SK-N-SH treated with all-trans-retinoic acid at 6 μM for 48 hours (cell line): ENCODE measurements around the gene MED12.

Source experiments
- GLIS3 ChIP-seq: fragments of 250-450 bp; sonication (Bioruptor Pico); IDR thresholded peaks from 2 replicates; pipeline ENCODE4 v1.5.0; 2020; ENCODE audit warnings: mild to moderate bottlenecking, moderate library complexity
- OSR1 ChIP-seq: fragments of 250-450 bp; sonication (Bioruptor Pico); IDR thresholded peaks from 2 replicates; pipeline ENCODE4 v1.8.0; 2022; ENCODE audit warnings: moderate library complexity, mild to moderate bottlenecking, inconsistent platforms
- SNAI2 ChIP-seq: fragments of 250-450 bp; sonication (Bioruptor Pico); IDR thresholded peaks from 2 replicates; pipeline ENCODE4 v1.5.0; 2020; ENCODE audit warnings: mild to moderate bottlenecking, moderate library complexity
- TCF4 ChIP-seq: fragments of 250-450 bp; sonication (Bioruptor Pico); IDR thresholded peaks from 2 replicates; pipeline ENCODE4 v1.8.0; 2021; ENCODE audit warnings: mild to moderate bottlenecking, moderate library complexity, borderline replicate concordance
- ZC3H10 ChIP-seq: fragments of 250-450 bp; sonication (Bioruptor Pico); IDR thresholded peaks from 2 replicates; pipeline ENCODE4 v1.5.1; 2021; ENCODE audit warnings: mild to moderate bottlenecking, moderate library complexity
- ZFP3 ChIP-seq: fragments of 250-450 bp; sonication (Bioruptor Pico); IDR thresholded peaks from 2 replicates; pipeline ENCODE4 v1.5.0; 2020; ENCODE audit warnings: mild to moderate bottlenecking, moderate library complexity
- ZFP30 ChIP-seq: fragments of 450-650 bp; formaldehyde crosslinking; IDR thresholded peaks from 2 replicates; pipeline ENCODE4 v1.5.0; 2022; ENCODE audit warnings: mild to moderate bottlenecking, moderate library complexity
- TF ChIP-seq, protein P1 (sequence below): fragments of 250-450 bp; sonication (Bioruptor Pico); IDR thresholded peaks from 2 replicates; pipeline ENCODE4 v1.5.0; 2020; ENCODE audit warnings: mild to moderate bottlenecking, moderate library complexity
- TF ChIP-seq, protein P2 (sequence below): fragments of 250-450 bp; sonication (Bioruptor Pico); IDR thresholded peaks from 2 replicates; pipeline ENCODE4 v1.5.1; 2020; ENCODE audit warnings: low read depth, mild to moderate bottlenecking, moderate library complexity
- TF ChIP-seq, protein P3 (sequence below): fragments of 250-450 bp; sonication (Bioruptor Pico); IDR thresholded peaks from 2 replicates; pipeline ENCODE4 v1.5.1; 2021; ENCODE audit warnings: mild to moderate bottlenecking, moderate library complexity

DNA sequence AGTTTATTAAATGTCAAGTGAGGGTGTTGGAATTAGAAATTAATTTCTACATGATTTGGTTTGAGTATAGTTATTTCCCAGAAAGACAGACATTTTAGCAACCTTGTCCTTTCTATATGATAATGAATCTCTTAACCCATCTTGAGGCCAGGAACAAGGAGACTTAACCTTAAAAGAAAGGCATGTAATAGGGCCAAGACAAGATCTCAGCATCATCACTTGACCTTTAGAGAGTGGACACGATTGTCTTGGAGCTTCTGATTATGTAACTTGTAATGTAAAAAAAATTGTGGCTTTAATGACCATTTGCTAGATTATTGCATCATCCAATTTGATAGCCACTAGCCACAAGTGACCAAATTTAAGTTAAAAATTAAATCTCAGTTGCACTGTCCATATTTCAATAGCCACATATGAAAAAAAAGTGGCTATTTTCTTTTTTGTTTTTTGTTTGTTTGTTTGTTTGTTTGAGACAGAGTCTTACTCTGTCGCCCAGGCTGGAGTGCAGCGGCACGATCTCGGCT, 36.2 kb upstream of the MED12 start:
- no peak for TF ChIP-seq GLIS3 (CRISPR knock-in tag)
- TF ChIP-seq SNAI2 (CRISPR knock-in tag): no peak
- TF ChIP-seq, protein P1, sequence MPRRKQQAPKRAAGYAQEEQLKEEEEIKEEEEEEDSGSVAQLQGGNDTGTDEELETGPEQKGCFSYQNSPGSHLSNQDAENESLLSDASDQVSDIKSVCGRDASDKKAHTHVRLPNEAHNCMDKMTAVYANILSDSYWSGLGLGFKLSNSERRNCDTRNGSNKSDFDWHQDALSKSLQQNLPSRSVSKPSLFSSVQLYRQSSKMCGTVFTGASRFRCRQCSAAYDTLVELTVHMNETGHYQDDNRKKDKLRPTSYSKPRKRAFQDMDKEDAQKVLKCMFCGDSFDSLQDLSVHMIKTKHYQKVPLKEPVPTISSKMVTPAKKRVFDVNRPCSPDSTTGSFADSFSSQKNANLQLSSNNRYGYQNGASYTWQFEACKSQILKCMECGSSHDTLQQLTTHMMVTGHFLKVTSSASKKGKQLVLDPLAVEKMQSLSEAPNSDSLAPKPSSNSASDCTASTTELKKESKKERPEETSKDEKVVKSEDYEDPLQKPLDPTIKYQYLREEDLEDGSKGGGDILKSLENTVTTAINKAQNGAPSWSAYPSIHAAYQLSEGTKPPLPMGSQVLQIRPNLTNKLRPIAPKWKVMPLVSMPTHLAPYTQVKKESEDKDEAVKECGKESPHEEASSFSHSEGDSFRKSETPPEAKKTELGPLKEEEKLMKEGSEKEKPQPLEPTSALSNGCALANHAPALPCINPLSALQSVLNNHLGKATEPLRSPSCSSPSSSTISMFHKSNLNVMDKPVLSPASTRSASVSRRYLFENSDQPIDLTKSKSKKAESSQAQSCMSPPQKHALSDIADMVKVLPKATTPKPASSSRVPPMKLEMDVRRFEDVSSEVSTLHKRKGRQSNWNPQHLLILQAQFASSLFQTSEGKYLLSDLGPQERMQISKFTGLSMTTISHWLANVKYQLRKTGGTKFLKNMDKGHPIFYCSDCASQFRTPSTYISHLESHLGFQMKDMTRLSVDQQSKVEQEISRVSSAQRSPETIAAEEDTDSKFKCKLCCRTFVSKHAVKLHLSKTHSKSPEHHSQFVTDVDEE (CRISPR knock-in tag): no peak
- TF ChIP-seq ZFP3 (CRISPR knock-in tag): no peak
- TF ChIP-seq TCF4: no peak
- TF ChIP-seq, protein P2, sequence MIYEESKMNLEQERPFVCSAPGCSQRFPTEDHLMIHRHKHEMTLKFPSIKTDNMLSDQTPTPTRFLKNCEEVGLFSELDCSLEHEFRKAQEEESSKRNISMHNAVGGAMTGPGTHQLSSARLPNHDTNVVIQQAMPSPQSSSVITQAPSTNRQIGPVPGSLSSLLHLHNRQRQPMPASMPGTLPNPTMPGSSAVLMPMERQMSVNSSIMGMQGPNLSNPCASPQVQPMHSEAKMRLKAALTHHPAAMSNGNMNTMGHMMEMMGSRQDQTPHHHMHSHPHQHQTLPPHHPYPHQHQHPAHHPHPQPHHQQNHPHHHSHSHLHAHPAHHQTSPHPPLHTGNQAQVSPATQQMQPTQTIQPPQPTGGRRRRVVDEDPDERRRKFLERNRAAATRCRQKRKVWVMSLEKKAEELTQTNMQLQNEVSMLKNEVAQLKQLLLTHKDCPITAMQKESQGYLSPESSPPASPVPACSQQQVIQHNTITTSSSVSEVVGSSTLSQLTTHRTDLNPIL (CRISPR knock-in tag): no peak
- TF ChIP-seq ZFP30 (CRISPR knock-in tag): no peak
- TF ChIP-seq OSR1 (CRISPR knock-in tag): no peak
- TF ChIP-seq ZC3H10 (CRISPR knock-in tag): no peak
- TF ChIP-seq, protein P3, sequence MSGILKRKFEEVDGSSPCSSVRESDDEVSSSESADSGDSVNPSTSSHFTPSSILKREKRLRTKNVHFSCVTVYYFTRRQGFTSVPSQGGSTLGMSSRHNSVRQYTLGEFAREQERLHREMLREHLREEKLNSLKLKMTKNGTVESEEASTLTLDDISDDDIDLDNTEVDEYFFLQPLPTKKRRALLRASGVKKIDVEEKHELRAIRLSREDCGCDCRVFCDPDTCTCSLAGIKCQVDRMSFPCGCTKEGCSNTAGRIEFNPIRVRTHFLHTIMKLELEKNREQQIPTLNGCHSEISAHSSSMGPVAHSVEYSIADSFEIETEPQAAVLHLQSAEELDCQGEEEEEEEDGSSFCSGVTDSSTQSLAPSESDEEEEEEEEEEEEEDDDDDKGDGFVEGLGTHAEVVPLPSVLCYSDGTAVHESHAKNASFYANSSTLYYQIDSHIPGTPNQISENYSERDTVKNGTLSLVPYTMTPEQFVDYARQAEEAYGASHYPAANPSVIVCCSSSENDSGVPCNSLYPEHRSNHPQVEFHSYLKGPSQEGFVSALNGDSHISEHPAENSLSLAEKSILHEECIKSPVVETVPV (CRISPR knock-in tag): no peak
